GM10266 (cell line): ENCODE data around the gene FIGN.

Experiments used
- DNase-seq: peaks from one replicate; pipeline ENCODE4 v3.0.0; 2012; ENCODE audit errors: extremely low spot score
- CTCF ChIP-seq: IDR thresholded peaks from 2 replicates; pipeline ENCODE4 v1.5.1; 2012; ENCODE audit warnings: mild to moderate bottlenecking, low read depth; ENCODE audit not compliant: control insufficient read depth, insufficient read depth; ENCODE audit errors: missing control alignments

FIGN gene

GRCh38 chr2:163682695-163683094 is 53.1 kb downstream of the FIGN start:
- no peak for DNase-seq
- no peak for TF ChIP-seq CTCF

- no peak for TF ChIP-seq CTCF
- DNase-seq = no peak
These were observed 54.1 kb downstream of the FIGN start for GRCh38 chr2:163681745-163682144.

GRCh38 chr2:163675388-163675787 is 60.4 kb downstream of the FIGN start:
- TF ChIP-seq CTCF = no peak
- no peak for DNase-seq

- no peak for TF ChIP-seq CTCF
- DNase-seq = no peak
These were observed 62.3 kb downstream of the FIGN start for GRCh38 chr2:163673522-163673921.

GRCh38 chr2:163670929-163671328 is 64.9 kb downstream of the FIGN start:
- no peak for TF ChIP-seq CTCF
- no peak for DNase-seq

GRCh38 chr2:163669506-163669905 is 66.3 kb downstream of the FIGN start:
- no peak for TF ChIP-seq CTCF
- no peak for DNase-seq

- no peak for TF ChIP-seq CTCF
- no peak for DNase-seq
These were observed 68.5 kb downstream of the FIGN start for GRCh38 chr2:163667064-163667887.
